ENCODE results near the gene GDPD3. TPM values are rescaled to one million over a fixed set of nuclear protein-coding genes. Genes with fewer than 3 reads are reported as not detected.
A peak's percentile ranks its signal among the peaks of the same experiment; 100 is the strongest.
"Not testable (repeated sequence)": the region's sequence is repeated elsewhere in the genome, so short reads cannot be mapped to it uniquely, and the experiment has no call there.

GDPD3 gene
- total RNA-seq, 1 donor from 2014 or later: 7.7 TPM

DNA sequence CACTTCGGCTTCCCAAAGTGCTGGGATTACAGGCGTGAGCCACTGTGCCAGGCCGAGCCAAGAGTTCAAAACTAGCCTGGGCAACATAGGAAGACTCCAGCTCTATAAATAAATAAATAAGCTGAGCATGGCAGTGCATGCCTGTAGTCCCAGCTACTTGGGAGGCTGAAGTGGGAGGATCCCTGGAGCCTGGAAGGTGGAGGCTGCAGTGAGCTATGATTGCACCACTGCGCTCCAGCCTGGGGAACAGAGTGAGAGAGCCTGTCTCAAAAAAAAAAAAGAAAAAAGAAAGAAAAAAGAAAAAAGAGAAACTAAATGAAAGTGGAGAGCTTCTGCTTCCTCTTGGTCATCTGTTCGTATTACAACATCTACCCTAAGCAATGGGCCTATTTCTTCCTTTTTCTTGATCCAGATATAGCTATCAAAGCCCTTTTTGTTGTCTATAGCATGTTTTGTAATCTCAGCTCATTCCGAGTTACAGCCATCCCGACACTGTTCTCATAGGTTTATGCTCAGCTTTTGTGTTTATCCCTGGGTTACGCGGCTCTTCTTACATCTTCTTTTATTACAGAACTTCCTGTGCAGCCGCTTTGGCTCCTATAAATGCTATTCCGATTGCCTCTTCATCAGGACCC is 23.8 kb upstream of the GDPD3 start:
- Mint-ChIP-seq H3K9me3 (peaks cover 2% of the 10 kb centered on the region), H3K27me3 (ENCODE audit: low read depth) (no peaks in the 10 kb centered on the region), H3K36me3 (ENCODE audit: low read depth) (no peaks in the 10 kb centered on the region), H3K4me1 (peaks cover 12% of the 10 kb centered on the region), H3K27ac (ENCODE audit: unreplicated experiment) (no peak overlapping the region), H3K4me3 (no peak overlapping the region)
- TF ChIP-seq, protein P1, sequence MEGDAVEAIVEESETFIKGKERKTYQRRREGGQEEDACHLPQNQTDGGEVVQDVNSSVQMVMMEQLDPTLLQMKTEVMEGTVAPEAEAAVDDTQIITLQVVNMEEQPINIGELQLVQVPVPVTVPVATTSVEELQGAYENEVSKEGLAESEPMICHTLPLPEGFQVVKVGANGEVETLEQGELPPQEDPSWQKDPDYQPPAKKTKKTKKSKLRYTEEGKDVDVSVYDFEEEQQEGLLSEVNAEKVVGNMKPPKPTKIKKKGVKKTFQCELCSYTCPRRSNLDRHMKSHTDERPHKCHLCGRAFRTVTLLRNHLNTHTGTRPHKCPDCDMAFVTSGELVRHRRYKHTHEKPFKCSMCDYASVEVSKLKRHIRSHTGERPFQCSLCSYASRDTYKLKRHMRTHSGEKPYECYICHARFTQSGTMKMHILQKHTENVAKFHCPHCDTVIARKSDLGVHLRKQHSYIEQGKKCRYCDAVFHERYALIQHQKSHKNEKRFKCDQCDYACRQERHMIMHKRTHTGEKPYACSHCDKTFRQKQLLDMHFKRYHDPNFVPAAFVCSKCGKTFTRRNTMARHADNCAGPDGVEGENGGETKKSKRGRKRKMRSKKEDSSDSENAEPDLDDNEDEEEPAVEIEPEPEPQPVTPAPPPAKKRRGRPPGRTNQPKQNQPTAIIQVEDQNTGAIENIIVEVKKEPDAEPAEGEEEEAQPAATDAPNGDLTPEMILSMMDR (conservative IDR thresholded peaks at IDR 0.05): no peak
- no peak for DNase-seq (ENCODE audit: low read depth, low spot score)

DNA sequence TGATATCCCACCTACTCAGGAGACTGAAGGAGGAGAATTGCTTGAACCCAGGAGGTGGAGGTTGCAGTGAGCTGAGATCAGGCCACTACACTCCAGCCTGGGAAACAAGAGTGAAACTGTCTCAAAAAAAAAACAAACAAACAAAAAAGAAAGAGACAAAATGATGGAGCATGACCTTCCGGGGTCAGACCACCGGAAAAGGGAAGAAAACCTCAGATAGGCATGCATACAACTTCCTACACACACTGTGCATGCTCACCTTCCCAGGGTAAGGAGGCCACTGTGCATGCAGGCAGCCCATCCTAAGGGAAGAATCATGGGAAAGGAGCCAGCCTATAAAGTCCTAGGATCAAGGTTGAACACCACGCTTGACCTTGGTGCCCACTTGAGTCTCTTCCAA is 19.3 kb upstream of the GDPD3 start:
- no peak for DNase-seq (ENCODE audit: low read depth, low spot score)
- H3K4me3 Mint-ChIP-seq: no peak overlapping the region
- no peaks in the 10 kb centered on the region for H3K36me3 Mint-ChIP-seq (ENCODE audit: low read depth)
- no peaks in the 10 kb centered on the region for H3K27me3 Mint-ChIP-seq (ENCODE audit: low read depth)
- TF ChIP-seq, protein P1 (conservative IDR thresholded peaks at IDR 0.05): no peak
- peaks cover 2% of the 10 kb centered on the region for H3K9me3 Mint-ChIP-seq
- H3K4me1 Mint-ChIP-seq: peaks cover 9% of the 10 kb centered on the region
- H3K27ac Mint-ChIP-seq (ENCODE audit: unreplicated experiment): no peak overlapping the region

DNA sequence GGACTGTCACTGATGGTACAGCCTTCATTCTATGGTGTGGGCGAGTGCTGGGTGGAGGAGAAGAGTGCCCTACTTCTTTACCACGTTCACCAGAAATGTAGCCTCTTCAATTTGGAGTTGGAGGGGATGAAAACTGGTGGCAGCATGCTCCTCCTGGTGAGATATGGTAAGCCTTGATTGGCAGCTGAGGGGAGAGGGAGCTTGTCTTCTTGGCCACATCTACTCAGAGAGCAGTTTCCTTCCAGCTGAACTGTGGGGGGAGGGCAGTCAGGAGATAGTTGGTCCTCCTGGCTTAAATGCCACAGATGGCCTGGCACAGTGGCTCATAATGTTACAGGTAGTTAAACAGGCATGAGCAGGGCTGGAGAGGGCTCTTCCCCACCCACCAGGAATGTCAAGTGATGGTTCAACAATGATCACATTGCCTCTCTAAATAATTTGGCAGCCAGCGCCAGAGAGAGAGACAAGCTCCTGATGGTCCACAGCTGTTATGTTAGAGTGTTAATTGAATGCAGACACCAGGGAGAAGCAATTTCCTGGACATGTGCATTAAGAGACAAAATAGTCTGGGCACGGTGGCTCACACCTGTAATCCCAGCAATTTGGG is 18.6 kb upstream of the GDPD3 start:
- Mint-ChIP-seq H3K4me3 (no peak overlapping the region), H3K9me3 (peaks cover 2% of the 10 kb centered on the region), H3K27ac (ENCODE audit: unreplicated experiment) (no peak overlapping the region), H3K27me3 (ENCODE audit: low read depth) (no peaks in the 10 kb centered on the region), H3K4me1 (peaks cover 4% of the 10 kb centered on the region), H3K36me3 (ENCODE audit: low read depth) (no peaks in the 10 kb centered on the region)
- TF ChIP-seq, protein P1 (conservative IDR thresholded peaks at IDR 0.05): no peak
- no peak for DNase-seq (ENCODE audit: low read depth, low spot score)

DNA sequence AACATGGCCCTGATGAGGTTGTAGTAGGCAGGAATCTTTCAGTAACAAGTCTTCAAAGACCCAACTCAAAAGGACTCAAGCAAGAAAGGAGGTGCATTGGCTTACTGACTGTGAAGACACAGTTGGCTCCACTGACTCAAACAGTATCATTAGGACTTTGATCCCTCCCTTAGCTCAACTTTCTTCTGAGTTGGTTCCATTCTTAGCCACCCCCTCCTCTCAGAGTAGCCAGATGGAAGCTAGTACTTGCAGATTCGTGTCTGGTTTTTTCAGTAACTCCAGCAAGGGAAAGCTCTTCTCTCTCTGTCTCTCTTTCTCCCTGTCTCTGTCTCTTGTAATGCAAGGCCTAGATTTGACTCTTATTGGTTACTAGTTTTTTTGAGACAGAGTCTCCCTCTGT is 14.7 kb upstream of the GDPD3 start:
- no peaks in the 10 kb centered on the region for H3K36me3 Mint-ChIP-seq (ENCODE audit: low read depth)
- H3K4me3 Mint-ChIP-seq: no peak overlapping the region
- no peaks in the 10 kb centered on the region for H3K27me3 Mint-ChIP-seq (ENCODE audit: low read depth)
- H3K4me1 Mint-ChIP-seq: peaks cover 9% of the 10 kb centered on the region
- H3K9me3 Mint-ChIP-seq: no peaks in the 10 kb centered on the region
- TF ChIP-seq, protein P1 (conservative IDR thresholded peaks at IDR 0.05): no peak
- no peak overlapping the region for H3K27ac Mint-ChIP-seq (ENCODE audit: unreplicated experiment)
- no peak for DNase-seq (ENCODE audit: low read depth, low spot score)

DNA sequence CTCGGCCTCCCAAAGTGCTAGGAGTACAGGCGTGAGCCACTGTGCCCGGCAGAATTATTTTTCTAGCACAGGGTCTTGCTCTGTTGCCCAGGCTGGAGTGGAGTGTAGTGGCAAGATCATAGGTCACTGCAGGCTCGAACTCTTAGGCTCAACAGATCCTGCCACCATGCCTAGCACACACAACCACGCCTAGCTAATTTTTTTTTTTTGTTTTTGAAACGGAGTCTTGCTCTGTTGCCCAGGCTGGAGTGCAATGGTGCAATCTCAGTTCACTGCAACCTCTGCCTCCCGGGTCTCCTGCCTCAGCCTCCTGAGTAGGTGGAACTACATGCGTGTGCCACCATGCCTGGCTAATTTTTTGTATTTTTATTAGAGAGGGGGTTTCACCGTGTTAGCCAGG is 12.4 kb upstream of the GDPD3 start:
- not testable (repeated sequence) for H3K9me3 Mint-ChIP-seq; DNase-seq (ENCODE audit: low read depth, low spot score); H3K27ac Mint-ChIP-seq (ENCODE audit: unreplicated experiment); H3K27me3 Mint-ChIP-seq (ENCODE audit: low read depth); H3K36me3 Mint-ChIP-seq (ENCODE audit: low read depth)
- Mint-ChIP-seq H3K4me1 (peaks cover 15% of the 10 kb centered on the region), H3K4me3 (peak overlapping the region; percentile 15)

DNA sequence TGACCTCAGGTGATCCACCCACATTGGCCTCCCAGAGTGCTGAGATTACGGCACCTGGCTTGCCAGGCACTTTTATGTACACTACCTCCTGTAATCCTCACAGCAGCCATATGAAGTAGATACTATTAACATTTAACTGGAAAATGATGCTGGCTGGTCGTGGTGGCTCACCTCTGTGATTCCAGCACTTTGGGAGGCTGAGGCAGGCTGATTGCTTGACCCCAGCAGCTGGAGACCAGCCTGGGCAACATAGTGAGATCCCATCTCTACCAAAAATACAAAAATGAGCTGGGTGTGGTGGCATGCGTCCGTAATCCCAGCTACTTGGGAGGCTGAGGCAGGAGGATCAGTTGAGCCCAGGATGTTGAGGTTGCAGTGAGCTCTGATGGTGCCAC is 11.6 kb upstream of the GDPD3 start:
- H3K4me1 Mint-ChIP-seq: peaks cover 15% of the 10 kb centered on the region
- DNase-seq (ENCODE audit: low read depth, low spot score): no peak
- TF ChIP-seq, protein P1 (conservative IDR thresholded peaks at IDR 0.05): no peak
- no peak overlapping the region for H3K4me3 Mint-ChIP-seq
- H3K36me3 Mint-ChIP-seq (ENCODE audit: low read depth): no peaks in the 10 kb centered on the region
- no peaks in the 10 kb centered on the region for H3K9me3 Mint-ChIP-seq
- no peak overlapping the region for H3K27ac Mint-ChIP-seq (ENCODE audit: unreplicated experiment)
- H3K27me3 Mint-ChIP-seq (ENCODE audit: low read depth): no peaks in the 10 kb centered on the region

Measured in neural crest cell (in vitro differentiated cells).